HG03469 (cell line): ENCODE measurements around the gene DES.

ENCODE experiments used
- ATAC-seq: cut with Tn5 transposase; IDR thresholded peaks from one replicate; pipeline ENCODE4 v1.9.1; 2021; ENCODE audit warnings: mild to moderate bottlenecking, moderate library complexity, moderate number of reproducible peaks; ENCODE audit not compliant: unreplicated experiment

DES gene

GRCh38 chr2:219419331-219420197, 1.4 kb downstream of the DES start:
- ATAC-seq: no peak

GRCh38 chr2:219420687-219421086, 2.5 kb downstream of the DES start:
- no peak for ATAC-seq

- ATAC-seq: no peak
Observed at GRCh38 chr2:219421323-219421722, 3.1 kb downstream of the DES start.

GRCh38 chr2:219422952-219423534, 4.9 kb downstream of the DES start:
- ATAC-seq: no peak

GRCh38 chr2:219423652-219424377, 5.6 kb downstream of the DES start:
- no peak for ATAC-seq

GRCh38 chr2:219425238-219426067, 7.3 kb downstream of the DES start:
- ATAC-seq: no peak

- no peak for ATAC-seq
Observed at GRCh38 chr2:219426068-219426443, 7.9 kb downstream of the DES start.

GRCh38 chr2:219426534-219427136, 8.5 kb downstream of the DES start:
- no peak for ATAC-seq

GRCh38 chr2:219428469-219428868, 10.3 kb downstream of the DES start:
- no peak for ATAC-seq

GRCh38 chr2:219429958-219430606, 11.9 kb downstream of the DES start:
- ATAC-seq: no peak

- ATAC-seq: no peak
Observed at GRCh38 chr2:219430633-219431615, 12.7 kb downstream of the DES start.

- ATAC-seq: no peak
Observed at GRCh38 chr2:219433666-219434467, 15.7 kb downstream of the DES start.

GRCh38 chr2:219434468-219434717, 16.2 kb downstream of the DES start:
- ATAC-seq: no peak

GRCh38 chr2:219434718-219435525, 16.7 kb downstream of the DES start, which contains the start of gene SPEG:
Gene SPEG, plus strand, starts transcription at chr2:219434843. Its CDS starts 135 bp downstream, at chr2:219434978.
- no peak for ATAC-seq

- no peak for ATAC-seq
Observed at GRCh38 chr2:219435701-219436100, 17.5 kb downstream of the DES start.

- no peak for ATAC-seq
Observed at GRCh38 chr2:219436491-219436890, 18.3 kb downstream of the DES start.

GRCh38 chr2:219437141-219437540, 19.0 kb downstream of the DES start:
- ATAC-seq: no peak
